Left lung (tissue), 10 donors: ENCODE data around the gene LRIG2. TPM values are rescaled to one million over a fixed set of nuclear protein-coding genes. Genes with fewer than 3 reads are reported as not detected.

ENCODE experiments used
- ATAC-seq: fragments of 200-7000 bp; cut with Tn5 transposase; one replicate; pipeline ENCODE4 v1.9.1; 2020; ENCODE audit warnings: moderate library complexity
- DNase-seq, 4 donors: peaks; one replicate each; pipeline ENCODE4 v3.0.0-alpha.2; 2013 to 2020
- H3K27ac ChIP-seq, 2 donors: fragments of 200-600 bp; sonication (generic) in 1 of 2; one replicate each; pipeline versions ENCODE4 v1.5.0 to v1.8.0; 2020 to 2021
- H3K27me3 ChIP-seq, 2 donors: fragments of 200-600 bp; sonication (generic) in 1 of 2; one replicate each; pipeline versions ENCODE4 v1.5.0 to v1.8.0; 2020 to 2021
- H3K36me3 ChIP-seq, 2 donors: fragments of 200-600 bp; sonication (generic) in 1 of 2; one replicate each; pipeline versions ENCODE4 v1.5.0 to v1.8.0; 2020 to 2021
- H3K4me1 ChIP-seq, 2 donors: fragments of 200-600 bp; one replicate each; pipeline ENCODE4 v1.8.0; 2021
- H3K4me3 ChIP-seq, 2 donors: fragments of 200-600 bp; sonication (generic) in 1 of 2; one replicate each; pipeline versions ENCODE4 v1.5.0 to v1.8.0; 2020 to 2021; ENCODE audit warnings: mild to moderate bottlenecking in 1 of 2
- H3K9me3 ChIP-seq, 2 donors: fragments of 200-600 bp; sonication (generic) in 1 of 2; one replicate each; pipeline versions ENCODE4 v1.5.0 to v1.8.0; 2020 to 2021
- intact Hi-C, 2 donors: fragments of 100-400 bp; cut with DNase I; formaldehyde crosslinking; loops; one replicate each; pipeline versions ENCODE4 v1.11.2 to v1.14.2; 2022
- polyA plus RNA-seq, 6 donors: library from polyadenylated mRNA; unstranded; fragments of 120-200 nt; gene quantifications; one replicate each; pipeline ENCODE4 v1.2.1, GENCODE V29; 2013; ENCODE audit not compliant: insufficient read length in 6 of 6
- total RNA-seq, 2 donors: library from RNA; stranded (reverse); fragmentation: NEBNext Ultra II Directional; extraction: Animal tissue kit (Norgen Biotek cat#: 25700); gene quantifications; one replicate each; pipeline ENCODE4 v1.2.1, GENCODE V29; 2021
- TF ChIP-seq, protein P1 (sequence below), 2 donors: fragments of 200-600 bp; sonication (generic) in 1 of 2; IDR thresholded peaks; one replicate each; pipeline versions ENCODE4 v1.5.0 to v1.8.0; 2021; ENCODE audit warnings: antibody characterized with exemption in 2 of 2
- donor health status: DM: no; HTN: yes; CAD: no.
- donor health status: DM: no; HTN: no; CAD: no.

Gene LRIG2
- total and polyA plus RNA-seq, 8 donors = 10.9 to 23.4 (median 19.1) TPM

DNA sequence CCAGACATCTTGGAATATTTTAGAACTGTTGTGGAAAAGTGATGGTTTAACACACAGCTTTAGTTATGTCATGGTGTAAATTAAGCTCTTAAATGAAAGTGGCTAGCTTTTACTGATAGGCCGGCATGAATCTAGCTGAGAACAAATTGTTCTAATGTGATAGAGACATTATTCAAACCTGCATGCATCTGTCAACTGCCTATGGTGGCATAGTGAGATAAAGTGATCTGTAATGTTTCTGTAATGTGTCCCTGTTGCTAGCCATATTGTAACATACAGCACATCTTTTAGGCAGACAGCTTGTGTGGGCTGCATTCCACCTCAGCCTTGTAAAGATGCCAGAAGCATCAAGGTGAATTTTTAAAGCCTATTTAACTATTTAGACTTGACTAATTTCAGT lies 16.0 kb downstream of the LRIG2 start:
- H3K4me3 ChIP-seq = no peak overlapping the region
- no peak overlapping the region for H3K27ac ChIP-seq
- no peaks in the 10 kb centered on the region for H3K27me3 ChIP-seq
- H3K9me3 ChIP-seq = no peaks in the 10 kb centered on the region
- H3K36me3 ChIP-seq = peaks cover 3 to 18% of the 10 kb centered on the region in 2 donors
- H3K4me1 ChIP-seq = no peaks in the 10 kb centered on the region
- TF ChIP-seq, protein P1, sequence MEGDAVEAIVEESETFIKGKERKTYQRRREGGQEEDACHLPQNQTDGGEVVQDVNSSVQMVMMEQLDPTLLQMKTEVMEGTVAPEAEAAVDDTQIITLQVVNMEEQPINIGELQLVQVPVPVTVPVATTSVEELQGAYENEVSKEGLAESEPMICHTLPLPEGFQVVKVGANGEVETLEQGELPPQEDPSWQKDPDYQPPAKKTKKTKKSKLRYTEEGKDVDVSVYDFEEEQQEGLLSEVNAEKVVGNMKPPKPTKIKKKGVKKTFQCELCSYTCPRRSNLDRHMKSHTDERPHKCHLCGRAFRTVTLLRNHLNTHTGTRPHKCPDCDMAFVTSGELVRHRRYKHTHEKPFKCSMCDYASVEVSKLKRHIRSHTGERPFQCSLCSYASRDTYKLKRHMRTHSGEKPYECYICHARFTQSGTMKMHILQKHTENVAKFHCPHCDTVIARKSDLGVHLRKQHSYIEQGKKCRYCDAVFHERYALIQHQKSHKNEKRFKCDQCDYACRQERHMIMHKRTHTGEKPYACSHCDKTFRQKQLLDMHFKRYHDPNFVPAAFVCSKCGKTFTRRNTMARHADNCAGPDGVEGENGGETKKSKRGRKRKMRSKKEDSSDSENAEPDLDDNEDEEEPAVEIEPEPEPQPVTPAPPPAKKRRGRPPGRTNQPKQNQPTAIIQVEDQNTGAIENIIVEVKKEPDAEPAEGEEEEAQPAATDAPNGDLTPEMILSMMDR (IDR thresholded peaks at IDR 0.05) = no peak
- ATAC-seq = no peak
- intact Hi-C loops = no loop called here
- no peak for DNase-seq

DNA sequence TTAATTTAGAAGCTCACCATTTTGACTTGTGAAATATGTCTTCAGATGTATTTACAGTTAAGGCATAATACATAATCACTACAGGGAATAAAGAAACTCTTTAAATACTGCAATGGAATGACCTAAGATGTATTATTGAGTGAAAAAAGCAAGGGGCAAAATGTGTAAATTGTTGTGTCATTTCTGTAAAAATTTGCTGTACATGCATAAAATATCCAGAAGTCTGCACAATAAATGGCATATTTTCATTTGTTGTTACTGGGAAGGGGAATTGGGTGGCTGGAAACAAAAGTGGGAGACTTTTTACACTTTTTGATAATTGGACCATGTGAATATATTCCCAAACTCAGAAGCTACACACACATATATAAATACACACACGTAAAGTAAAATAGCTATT lies 17.1 kb downstream of the LRIG2 start:
- no peaks in the 10 kb centered on the region for H3K9me3 ChIP-seq
- H3K27ac ChIP-seq = no peak overlapping the region
- TF ChIP-seq, protein P1 (IDR thresholded peaks at IDR 0.05) = no peak
- H3K4me3 ChIP-seq = no peak overlapping the region
- ATAC-seq = no peak
- intact Hi-C loops = no loop called here
- no peaks in the 10 kb centered on the region for H3K4me1 ChIP-seq
- DNase-seq = no peak
- H3K36me3 ChIP-seq = peaks cover 6 to 29% of the 10 kb centered on the region in 2 donors
- no peaks in the 10 kb centered on the region for H3K27me3 ChIP-seq

DNA sequence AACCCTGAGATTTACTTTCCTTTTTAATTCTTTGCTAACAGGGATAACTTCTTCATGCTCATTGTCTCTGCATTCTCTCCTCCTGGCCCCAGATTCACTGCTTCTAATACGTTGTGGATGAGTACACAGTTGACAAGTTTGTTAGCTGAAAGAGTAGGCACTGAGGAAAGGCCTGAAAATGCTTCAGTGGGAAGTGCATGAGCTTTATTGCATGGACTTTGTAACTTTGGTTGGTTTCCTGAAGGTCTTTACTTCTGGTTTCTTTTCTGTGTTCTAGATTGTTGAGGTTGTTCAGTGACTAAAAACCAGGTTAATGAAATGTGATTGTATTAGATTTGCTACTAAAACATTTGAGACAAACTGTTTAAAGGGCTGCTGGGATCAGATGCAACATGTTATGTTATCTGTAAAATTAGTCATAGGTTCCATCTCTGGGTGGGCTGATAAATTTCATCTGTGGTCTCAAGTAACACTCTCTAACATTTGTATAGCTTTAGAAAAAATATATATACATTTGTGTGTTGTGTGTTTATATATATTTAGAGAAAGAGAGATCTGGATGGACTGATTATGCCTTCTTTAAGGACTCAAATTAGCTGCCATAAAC lies 19.1 kb downstream of the LRIG2 start:
- no peak for DNase-seq
- no peak for ATAC-seq
- Histone ChIP-seq H3K9me3 (no peaks in the 10 kb centered on the region), H3K27me3 (no peaks in the 10 kb centered on the region), H3K4me3 (no peak overlapping the region), H3K36me3 (peaks cover 6 to 46% of the 10 kb centered on the region in 2 donors), H3K4me1 (no peaks in the 10 kb centered on the region), H3K27ac (no peak overlapping the region)
- intact Hi-C loops = no loop called here
- TF ChIP-seq, protein P1 (IDR thresholded peaks at IDR 0.05) = no peak

DNA sequence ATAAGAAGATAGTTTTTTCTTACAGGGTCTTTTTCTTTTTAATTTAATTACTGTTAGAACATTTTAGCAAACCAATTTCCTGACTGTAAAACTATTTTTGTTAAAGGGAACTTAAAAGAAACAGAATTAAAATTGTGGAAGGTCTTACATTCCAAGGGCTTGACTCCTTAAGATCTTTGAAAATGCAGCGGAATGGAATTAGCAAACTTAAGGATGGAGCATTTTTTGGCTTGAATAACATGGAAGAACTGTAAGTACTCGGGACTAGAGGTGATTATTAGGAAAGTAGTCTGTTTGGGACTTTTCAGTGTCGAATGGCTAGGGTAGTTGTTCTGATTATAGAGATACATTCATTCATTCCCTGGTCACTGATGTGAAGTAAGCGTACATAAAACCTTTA lies 21.5 kb downstream of the LRIG2 start:
- no peak for DNase-seq
- no peak overlapping the region for H3K4me3 ChIP-seq
- TF ChIP-seq, protein P1 (IDR thresholded peaks at IDR 0.05) = no peak
- H3K27me3 ChIP-seq = no peaks in the 10 kb centered on the region
- peaks cover 6 to 70% of the 10 kb centered on the region in 2 donors for H3K36me3 ChIP-seq
- intact Hi-C loops = no loop called here
- no peaks in the 10 kb centered on the region for H3K9me3 ChIP-seq
- H3K4me1 ChIP-seq = no peaks in the 10 kb centered on the region
- no peak overlapping the region for H3K27ac ChIP-seq
- ATAC-seq = no peak

DNA sequence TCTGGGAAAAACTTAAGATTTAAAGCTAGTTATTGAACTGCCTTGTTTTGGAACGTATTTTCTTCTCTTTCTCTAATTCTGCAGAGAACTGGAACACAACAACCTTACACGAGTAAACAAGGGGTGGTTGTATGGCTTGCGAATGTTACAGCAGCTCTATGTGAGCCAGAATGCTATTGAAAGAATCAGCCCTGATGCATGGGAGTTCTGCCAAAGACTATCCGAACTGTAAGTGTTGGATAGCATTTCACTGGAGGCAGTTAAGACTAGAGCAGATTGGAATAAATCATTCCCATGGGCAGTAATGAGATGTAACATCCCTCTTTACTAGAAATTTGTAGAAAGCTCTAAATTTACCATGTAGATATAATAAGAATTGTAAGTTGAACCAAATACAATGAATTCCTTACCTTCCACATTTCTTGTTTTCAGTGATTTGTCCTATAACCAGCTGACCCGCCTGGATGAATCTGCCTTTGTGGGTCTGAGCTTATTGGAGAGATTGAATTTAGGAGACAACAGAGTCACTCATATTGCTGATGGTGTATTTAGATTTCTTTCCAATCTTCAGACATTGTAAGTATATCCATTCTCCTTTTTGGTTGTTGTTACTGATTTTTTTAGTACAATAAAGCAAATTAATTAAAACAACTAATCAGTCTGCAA lies 22.9 kb downstream of the LRIG2 start:
- Histone ChIP-seq H3K4me3 (no peak overlapping the region), H3K4me1 (no peaks in the 10 kb centered on the region), H3K36me3 (peaks cover 6 to 84% of the 10 kb centered on the region in 2 donors), H3K9me3 (no peaks in the 10 kb centered on the region), H3K27ac (no peak overlapping the region), H3K27me3 (no peaks in the 10 kb centered on the region)
- TF ChIP-seq, protein P1 (IDR thresholded peaks at IDR 0.05) = no peak
- DNase-seq (no peak), ATAC-seq (no peak)
- intact Hi-C loops = no loop called here
